ENCODE data around the gene ARID5B. TPM values are rescaled to one million over a fixed set of nuclear protein-coding genes. Genes with fewer than 3 reads are reported as not detected.

ARID5B gene
- total and polyA plus RNA-seq, 2 donors (not counting 3 experiments of a cell fraction or from before 2014, with no cell fraction given) = 5.6 to 8.9 TPM

GRCh38 chr10:61987537-61987936 is 86.0 kb downstream of the ARID5B start:
- H3K27ac ChIP-seq (ENCODE audit: insufficient read depth, low read depth, low read length) = no peak overlapping the region
- H4K20me1 ChIP-seq (replicated peaks; ENCODE audit: control insufficient read depth, extremely low read depth, insufficient read depth, low read length) = no peaks in the 10 kb centered on the region
- H3K9me3 ChIP-seq (replicated peaks; ENCODE audit: control insufficient read depth, insufficient read depth, low read length) = no peaks in the 10 kb centered on the region
- FAIRE-seq = no peak
- DNase-seq (ENCODE audit: low read depth, low spot score) = no peak
- intact Hi-C loops (cut with micrococcal nuclease) = no loop called here
- H3K4me2 ChIP-seq (ENCODE audit: insufficient read depth, low read length) = no peak overlapping the region
- no peaks in the 10 kb centered on the region for H3K9me1 ChIP-seq (replicated peaks; ENCODE audit: control insufficient read depth, extremely low read depth, insufficient read depth, low read length)
- H3K79me2 ChIP-seq (ENCODE audit: control insufficient read depth, insufficient read depth, low read length) = no peaks in the 10 kb centered on the region
- BruUV-seq (replicated peaks) = no TSS peak
- ChIA-PET CTCF (interaction anchor here (1.4 kb wide), 1 partner anchor 91 kb away, joined by 4 read pairs; no protein-coding TSS in a partner anchor), POLR2A (no interaction called here)
- no peak overlapping the region for H3K9ac ChIP-seq (replicated peaks; ENCODE audit: extremely low read depth, insufficient read depth, low read length)
- no peak overlapping the region for H2AFZ ChIP-seq (ENCODE audit: low read depth, low read length)
- no peaks in the 10 kb centered on the region for H3K27me3 ChIP-seq (ENCODE audit: control insufficient read depth in 2 of 2, insufficient read depth in 2 of 2, low read length in 2 of 2)
- H3K36me3 ChIP-seq (ENCODE audit: control insufficient read depth in 2 of 2, extremely low read depth in 1 of 2, insufficient read depth in 2 of 2, low read length in 2 of 2) = no peaks in the 10 kb centered on the region
- dilution Hi-C loops (cut with MboI; ENCODE audit: extremely low pct_ligation_motif_present, low sequenced_read_pairs) = no loop called here
- no peak for TF ChIP-seq MAX (IDR thresholded peaks at IDR 0.05; ENCODE audit: insufficient read depth, insufficient read length)
- no peak overlapping the region for H3K4me3 ChIP-seq (replicated peaks in 1 of 3; ENCODE audit: insufficient read depth in 1 of 3, low read depth in 1 of 3, low read length in 3 of 3)
- H3K4me1 ChIP-seq (ENCODE audit: control insufficient read depth, extremely low read depth, insufficient read depth, low read length) = peaks cover 5% of the 10 kb centered on the region

- no peaks in the 10 kb centered on the region for H3K9me3 ChIP-seq (replicated peaks; ENCODE audit: control insufficient read depth, insufficient read depth, low read length)
- TF ChIP-seq JUN (IDR thresholded peaks at IDR 0.05; ENCODE audit: borderline replicate concordance, insufficient read depth, insufficient read length, low read depth) (no peak), GATA2 (IDR thresholded peaks at IDR 0.05; ENCODE audit: insufficient read depth, insufficient read length, low read depth, low read length) (no peak), FOS (IDR thresholded peaks at IDR 0.05; ENCODE audit: borderline replicate concordance, insufficient read depth, low read length) (no peak)
- DNase-seq (ENCODE audit: low read depth, low spot score) (no peak), FAIRE-seq (no peak)
- ChIA-PET POLR2A (no interaction called here), CTCF (no interaction called here)
- H3K27me3 ChIP-seq (ENCODE audit: control insufficient read depth in 2 of 2, insufficient read depth in 2 of 2, low read length in 2 of 2) = no peaks in the 10 kb centered on the region
- no TSS peak for BruUV-seq (replicated peaks)
- H2AFZ ChIP-seq (ENCODE audit: low read depth, low read length) = no peak overlapping the region
- intact Hi-C loops (cut with micrococcal nuclease) (loop anchor here (1.0 kb wide), 1 partner anchor 9 kb away; no protein-coding TSS in a partner anchor), dilution Hi-C loops (cut with MboI; ENCODE audit: extremely low pct_ligation_motif_present, low sequenced_read_pairs) (no loop called here)
- H3K4me2 ChIP-seq (ENCODE audit: insufficient read depth, low read length) = no peak overlapping the region
- no peak overlapping the region for H3K4me3 ChIP-seq (replicated peaks in 1 of 3; ENCODE audit: insufficient read depth in 1 of 3, low read depth in 1 of 3, low read length in 3 of 3)
- H3K27ac ChIP-seq (ENCODE audit: insufficient read depth, low read depth, low read length) = no peak overlapping the region
- H4K20me1 ChIP-seq (replicated peaks; ENCODE audit: control insufficient read depth, extremely low read depth, insufficient read depth, low read length) = no peaks in the 10 kb centered on the region
- no peaks in the 10 kb centered on the region for H3K36me3 ChIP-seq (ENCODE audit: control insufficient read depth in 2 of 2, extremely low read depth in 1 of 2, insufficient read depth in 2 of 2, low read length in 2 of 2)
- no peaks in the 10 kb centered on the region for H3K9me1 ChIP-seq (replicated peaks; ENCODE audit: control insufficient read depth, extremely low read depth, insufficient read depth, low read length)
- H3K9ac ChIP-seq (replicated peaks; ENCODE audit: extremely low read depth, insufficient read depth, low read length) = no peak overlapping the region
- peaks cover 9% of the 10 kb centered on the region for H3K4me1 ChIP-seq (ENCODE audit: control insufficient read depth, extremely low read depth, insufficient read depth, low read length)
- H3K79me2 ChIP-seq (ENCODE audit: control insufficient read depth, insufficient read depth, low read length) = no peaks in the 10 kb centered on the region
Measured at GRCh38 chr10:61987951-61988379, 86.5 kb downstream of the ARID5B start.

All from endothelial cell of umbilical vein (primary cell).